GM19452 (cell line): Measurements from ENCODE around the gene PAQR4.

Source experiments
- ATAC-seq: cut with Tn5 transposase; IDR thresholded peaks from one replicate; pipeline ENCODE4 v1.9.1; 2021; ENCODE audit not compliant: unreplicated experiment

Gene PAQR4

GRCh38 chr16:2979669-2980226 is 10.6 kb downstream of the PAQR4 start:
- ATAC-seq, result no peak

- peak; percentile 78 for ATAC-seq
These were observed 11.4 kb downstream of the PAQR4 start, which contains the start of gene PKMYT1 for GRCh38 chr16:2980227-2981176. TSS of gene PKMYT1 (minus strand) at chr16:2980446. CDS start at chr16:2979657, 789 bp downstream.

GRCh38 chr16:2981177-2981898 is 12.2 kb downstream of the PAQR4 start:
- no peak for ATAC-seq

- no peak for ATAC-seq
These were observed 12.7 kb downstream of the PAQR4 start for GRCh38 chr16:2981899-2982250.

GRCh38 chr16:2982402-2982801 is 13.3 kb downstream of the PAQR4 start:
- ATAC-seq, result no peak

- no peak for ATAC-seq
These were observed 14.6 kb downstream of the PAQR4 start for GRCh38 chr16:2983706-2984136.

- no peak for ATAC-seq
These were observed 16.3 kb downstream of the PAQR4 start for GRCh38 chr16:2985462-2985861.

GRCh38 chr16:2985893-2986355 is 16.8 kb downstream of the PAQR4 start:
- ATAC-seq, result no peak

GRCh38 chr16:2986623-2987188 is 17.6 kb downstream of the PAQR4 start:
- no peak for ATAC-seq

GRCh38 chr16:2987286-2987685 is 18.1 kb downstream of the PAQR4 start:
- no peak for ATAC-seq

GRCh38 chr16:2987833-2988232 is 18.7 kb downstream of the PAQR4 start:
- no peak for ATAC-seq

GRCh38 chr16:2988590-2989099 is 19.5 kb downstream of the PAQR4 start:
- ATAC-seq, result no peak

- ATAC-seq, result no peak
These were observed 21.7 kb downstream of the PAQR4 start for GRCh38 chr16:2990891-2991290.

- no peak for ATAC-seq
These were observed 22.6 kb downstream of the PAQR4 start for GRCh38 chr16:2991566-2992261.

GRCh38 chr16:2992383-2993081 is 23.4 kb downstream of the PAQR4 start:
- no peak for ATAC-seq

- ATAC-seq, result no peak
These were observed 27.1 kb downstream of the PAQR4 start for GRCh38 chr16:2996298-2996697.

- ATAC-seq, result no peak
These were observed 30.8 kb downstream of the PAQR4 start for GRCh38 chr16:2999929-3000328.

- ATAC-seq, result no peak
These were observed 31.4 kb downstream of the PAQR4 start for GRCh38 chr16:3000540-3000939.

GRCh38 chr16:3001316-3001715 is 32.2 kb downstream of the PAQR4 start:
- ATAC-seq, result no peak
